IMR-90 (cell line): ENCODE measurements around the gene NTM. TPM values are rescaled to one million over a fixed set of nuclear protein-coding genes. Genes with fewer than 3 reads are reported as not detected.
A peak's percentile ranks its signal among the peaks of the same experiment; 100 is the strongest.

Source experiments
- ATAC-seq: fragments of 200-7000 bp; cut with Tn5 transposase; 2 replicates; pipeline ENCODE4 v1.9.1; 2020; ENCODE audit warnings: low read depth, mild to moderate bottlenecking, moderate library complexity
- BruUV-seq: library from RNA; stranded (reverse); fragments of 400-500 nt; replicated peaks from 2 replicates; lab custom pipeline; 2021; lab: Mats Ljungman, UMichigan
- CTCF ChIA-PET: fragments of 300-600 bp; formaldehyde crosslinking; extraction: SDS; loops from one replicate; lab custom pipeline; 2021; ENCODE audit warnings: antibody characterized with exemption; lab: Yijun Ruan, JAX
- POLR2A ChIA-PET: fragments of 300-600 bp; sonication (Branson Sonifier 250); formaldehyde crosslinking; loops from one replicate; lab custom pipeline; 2022; ENCODE audit warnings: antibody characterized with exemption; ENCODE audit not compliant: unreplicated experiment; lab: Charles Lee
- DNase-seq: peaks from one replicate; pipeline ENCODE4 v3.0.0; 2013
- H2AFZ ChIP-seq: replicated peaks from 2 replicates; pipeline ENCODE3; 2013; ENCODE audit warnings: low read length, mild to moderate bottlenecking; ENCODE audit not compliant: poor library complexity
- H2AK5ac ChIP-seq: 2 replicates; pipeline ENCODE4 v1.6.1; 2013; ENCODE audit warnings: low read depth, low read length, inconsistent platforms
- H2AK9ac ChIP-seq: replicated peaks from 2 replicates; pipeline ENCODE3; 2013; ENCODE audit warnings: mild to moderate bottlenecking, low read depth, low read length, moderate library complexity; ENCODE audit not compliant: poor library complexity
- H2BK120ac ChIP-seq: 2 replicates; pipeline ENCODE4 v1.6.1; 2013; ENCODE audit warnings: low read depth, low read length, inconsistent platforms
- H2BK15ac ChIP-seq: 3 replicates; pipeline ENCODE4 v1.6.1; 2013; ENCODE audit warnings: low read depth, low read length, inconsistent platforms
- H2BK20ac ChIP-seq: 2 replicates; pipeline ENCODE4 v1.6.1; 2013; ENCODE audit warnings: low read depth, mild to moderate bottlenecking, inconsistent platforms, low read length, moderate library complexity
- H2BK5ac ChIP-seq: 2 replicates; pipeline ENCODE4 v1.6.1; 2013; ENCODE audit warnings: mild to moderate bottlenecking, low read depth, low read length, inconsistent platforms; ENCODE audit not compliant: poor library complexity, severe bottlenecking
- H3K14ac ChIP-seq: replicated peaks from 2 replicates; pipeline ENCODE4 v1.6.1; 2013; ENCODE audit warnings: low read depth, low read length, inconsistent platforms
- H3K18ac ChIP-seq: 2 replicates; pipeline ENCODE4 v1.6.1; 2013; ENCODE audit warnings: low read depth, low read length, control low read depth
- H3K23ac ChIP-seq: 2 replicates; pipeline ENCODE4 v1.6.1; 2013; ENCODE audit warnings: low read depth, low read length, inconsistent platforms
- H3K27ac ChIP-seq: 2 replicates; pipeline ENCODE4 v1.5.1; 2013; ENCODE audit warnings: mild to moderate bottlenecking, control low read depth, low read length; ENCODE audit not compliant: insufficient read depth
- H3K27me3 ChIP-seq: 2 replicates; pipeline ENCODE4 v1.6.1; 2013; ENCODE audit warnings: low read length; ENCODE audit not compliant: control insufficient read depth, insufficient read depth
- H3K36me3 ChIP-seq: 2 replicates; pipeline ENCODE4 v1.6.1; 2013; ENCODE audit warnings: low read length, mixed read lengths; ENCODE audit not compliant: control insufficient read depth, insufficient read depth
- H3K4ac ChIP-seq: 2 replicates; pipeline ENCODE4 v1.6.1; 2013; ENCODE audit warnings: low read depth, low read length, inconsistent platforms
- H3K4me1 ChIP-seq: 2 replicates; pipeline ENCODE4 v1.6.1; 2013; ENCODE audit warnings: low read length, mixed read lengths; ENCODE audit not compliant: control insufficient read depth, insufficient read depth
- H3K4me2 ChIP-seq: 2 replicates; pipeline ENCODE4 v1.6.1; 2013; ENCODE audit warnings: low read depth, mild to moderate bottlenecking, control low read depth, low read length, moderate library complexity
- H3K4me3 ChIP-seq: 2 replicates; pipeline ENCODE4 v1.5.1; 2013; ENCODE audit warnings: low read depth, mild to moderate bottlenecking, control low read depth, low read length, moderate library complexity; ENCODE audit not compliant: insufficient read depth
- H3K56ac ChIP-seq: 2 replicates; pipeline ENCODE4 v1.6.1; 2013; ENCODE audit warnings: low read length, inconsistent platforms; ENCODE audit not compliant: insufficient read depth; ENCODE audit errors: extremely low read depth
- H3K79me1 ChIP-seq, 2 experiments: 2 replicates each; pipeline ENCODE4 v1.6.1; 2013; ENCODE audit warnings: low read length in 2 of 2, inconsistent platforms in 1 of 2, low read depth in 1 of 2
- H3K9ac ChIP-seq: 2 replicates; pipeline ENCODE4 v1.6.1; 2013; ENCODE audit warnings: low read depth, low read length, control low read depth
- H3K9me1 ChIP-seq: 2 replicates; pipeline ENCODE4 v1.6.1; 2013; ENCODE audit warnings: low read length, inconsistent platforms; ENCODE audit not compliant: insufficient read depth
- H3K9me3 ChIP-seq: 2 replicates; pipeline ENCODE4 v1.6.1; 2013; ENCODE audit warnings: low read length; ENCODE audit not compliant: control insufficient read depth, insufficient read depth
- H4K20me1 ChIP-seq: 2 replicates; pipeline ENCODE4 v1.6.1; 2013; ENCODE audit warnings: low read length, inconsistent platforms; ENCODE audit not compliant: insufficient read depth
- H4K5ac ChIP-seq: 2 replicates; pipeline ENCODE4 v1.6.1; 2013; ENCODE audit warnings: mild to moderate bottlenecking, low read depth, low read length, control low read depth
- H4K8ac ChIP-seq, 2 experiments: 2 replicates each; pipeline ENCODE4 v1.6.1; 2013; ENCODE audit warnings: low read depth in 2 of 2, low read length in 2 of 2, control low read depth in 1 of 2, inconsistent platforms in 1 of 2
- H4K91ac ChIP-seq: 2 replicates; pipeline ENCODE4 v1.6.1; 2013; ENCODE audit warnings: low read depth, low read length, inconsistent platforms; ENCODE audit not compliant: insufficient read depth
- CHD1 ChIP-seq: IDR thresholded peaks from 2 replicates; pipeline ENCODE4 v1.6.1; 2012; ENCODE audit warnings: low read depth, low read length, improper control_type of control experiment
- POLR2A ChIP-seq: IDR thresholded peaks from 2 replicates; pipeline ENCODE4 v1.6.1; 2012; ENCODE audit warnings: mild to moderate bottlenecking, low read depth, low read length
- RAD21 ChIP-seq: IDR thresholded peaks from 2 replicates; pipeline ENCODE4 v1.6.1; 2012; ENCODE audit warnings: low read length, improper control_type of control experiment
- RCOR1 ChIP-seq: IDR thresholded peaks from 2 replicates; pipeline ENCODE4 v1.6.1; 2012; ENCODE audit warnings: mild to moderate bottlenecking, low read length, improper control_type of control experiment; ENCODE audit not compliant: insufficient replicate concordance
- SMC3 ChIP-seq: fragments of 150-350 bp; IDR thresholded peaks from 2 replicates; pipeline ENCODE4 v1.6.1; 2016; ENCODE audit warnings: low read depth, mild to moderate bottlenecking, antibody characterized with exemption, low read length, moderate library complexity
- WGBS, 2 experiments: methylation state at CpG; one replicate each; pipeline versions ENCODE4 v1.1.5 to v1.1.7; 2013; ENCODE audit warnings: missing lambda C conversion rate in 2 of 2; ENCODE audit not compliant: insufficient read length in 1 of 2; ENCODE audit errors: extremely low coverage in 2 of 2; 5-methylcytosine and 5-hydroxymethylcytosine counted together
- dilution Hi-C: fragments of 300-500 bp; cut with HindIII; formaldehyde crosslinking; loops from one replicate; pipeline ENCODE4 v1.14.3; 2018; ENCODE audit warnings: low sequenced_read_pairs; ENCODE audit not compliant: unreplicated experiment
- in situ Hi-C: fragments of 300-500 bp; cut with MboI; formaldehyde crosslinking; loops from 3 replicates; pipeline ENCODE4 v1.14.3; 2019; ENCODE audit warnings: low sequenced_read_pairs, inconsistent platforms, mixed read lengths
- intact Hi-C: fragments of 100-400 bp; cut with micrococcal nuclease; formaldehyde crosslinking; loops from 2 replicates; pipeline ENCODE4 v1.10.0; 2022
- polyA plus RNA-seq, 3 experiments: library from polyadenylated mRNA; depleted of rRNA; stranded (reverse); fragments of >200 nt; gene quantifications; 2 replicates each; pipeline ENCODE4 v1.2.3, GENCODE V29; 2012; ENCODE audit warnings: low replicate concordance in 1 of 3
- total RNA-seq: library from RNA; depleted of rRNA; stranded (reverse); fragments of >200 nt; gene quantifications from 2 replicates; pipeline ENCODE4 v1.2.3, GENCODE V29; 2012
- TF ChIP-seq, protein P1 (sequence below): fragments of 150-350 bp; IDR thresholded peaks from 2 replicates; pipeline ENCODE4 v1.6.1; 2017; ENCODE audit warnings: mild to moderate bottlenecking, antibody characterized with exemption, low read length, low read depth
- TF ChIP-seq, protein P2 (sequence below): conservative IDR thresholded peaks from 2 replicates; pipeline ENCODE4 v1.5.1; 2012; ENCODE audit warnings: mild to moderate bottlenecking, low read depth, low read length, improper control_type of control experiment

NTM gene
- total and polyA plus RNA-seq, 2 of the 4 experiments (the other 2 are of a cell fraction), result 19.5 to 25.5 TPM

DNA sequence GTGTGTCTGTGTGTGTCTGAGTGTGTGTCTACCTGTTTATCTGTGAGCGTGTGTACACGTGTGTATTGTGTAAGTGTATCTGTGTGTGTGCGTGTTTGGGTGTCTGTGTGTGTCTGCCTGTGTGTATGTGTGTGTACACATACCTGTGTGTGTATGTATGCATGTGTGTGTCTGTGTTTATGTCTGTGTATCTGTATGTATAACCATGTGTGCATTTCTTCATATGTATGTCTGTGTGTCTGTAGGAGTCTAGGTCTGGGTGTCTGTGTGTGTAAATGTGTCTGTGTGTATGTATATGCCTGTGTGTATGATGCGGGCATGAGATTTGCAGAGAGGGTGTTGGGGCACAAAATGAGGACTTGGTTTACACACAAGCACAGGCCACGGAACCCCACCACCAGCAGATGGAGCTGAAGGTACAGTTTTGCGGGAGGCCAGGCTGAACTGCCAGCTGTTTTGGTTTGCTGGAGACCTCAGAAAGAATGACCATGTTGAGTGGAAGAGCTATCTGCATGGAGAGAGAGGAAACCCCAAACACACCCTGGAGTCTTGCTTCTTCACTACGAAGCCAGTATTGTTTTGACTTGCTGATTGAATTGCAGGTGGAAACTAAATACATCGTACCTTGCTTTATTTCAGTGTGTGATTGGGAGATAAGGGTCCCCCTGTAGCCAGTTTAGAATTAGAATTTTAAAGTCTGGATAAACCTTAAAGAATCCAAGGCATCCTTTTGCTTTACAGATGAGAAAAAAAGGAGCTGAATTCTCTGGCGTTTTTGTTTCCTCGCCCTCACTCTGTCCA lies 497.2 kb downstream of the NTM start:
- intact Hi-C loops, result loop anchor here (1.0 to 5.0 kb wide), 11 partner anchors 44 to 1195 kb away; no protein-coding TSS in a partner anchor
- WGBS, 2 experiments, result 63% methylated on average over 3 of the region's 10 CpGs; no CpG with 5 or more reads in 1 of the 2 experiments
- no TSS peak for BruUV-seq
- Histone ChIP-seq H2BK120ac (peak overlapping the region; percentile 68; the same call in 1 of the 2 replicates), H2AK9ac (no peak overlapping the region), H3K23ac (no peak overlapping the region), H4K91ac (no peak overlapping the region), H3K36me3 (no peaks in the 10 kb centered on the region), H3K56ac (no peak overlapping the region), H3K27me3 (no peaks in the 10 kb centered on the region), H4K20me1 (no peaks in the 10 kb centered on the region), H4K5ac (no peak overlapping the region), H2BK20ac (peak overlapping the region; percentile 78; the same call in 1 of the 2 replicates), H3K9me3 (no peaks in the 10 kb centered on the region), H3K18ac (no peak overlapping the region), H3K4me2 (no peak overlapping the region), H3K4me1 (no peaks in the 10 kb centered on the region), H2AK5ac (peak overlapping the region; percentile 94; the same call in 1 of the 2 replicates), H3K27ac (no peak overlapping the region), H3K4me3 (no peak overlapping the region), H3K14ac (no peak overlapping the region), H3K4ac (peak overlapping the region; percentile 4; the same call in 1 of the 2 replicates), H4K8ac (peak overlapping the region in 1 of 2 experiments; percentile 62; a peak in 1 of 4 replicates), H3K79me1 (no peaks in the 10 kb centered on the region), H2BK15ac (peak overlapping the region; percentile 37; the same call in 2 of the 3 replicates), H2BK5ac (no peak overlapping the region), H3K9ac (no peak overlapping the region), H3K9me1 (peaks cover 7% of the 10 kb centered on the region; the same call in 1 of the 2 replicates), H2AFZ (peak overlapping the region; percentile 5)
- ATAC-seq (peak; percentile 98), DNase-seq (peak; percentile 89)
- ChIA-PET CTCF (interaction anchor here (0.5 to 4.7 kb wide), 25 partner anchors 19 to 1196 kb away, joined by 3 to 52 read pairs (median 3); no protein-coding TSS in a partner anchor), POLR2A (no interaction called here)
- no peak for TF ChIP-seq RCOR1
- TF ChIP-seq, protein P1, sequence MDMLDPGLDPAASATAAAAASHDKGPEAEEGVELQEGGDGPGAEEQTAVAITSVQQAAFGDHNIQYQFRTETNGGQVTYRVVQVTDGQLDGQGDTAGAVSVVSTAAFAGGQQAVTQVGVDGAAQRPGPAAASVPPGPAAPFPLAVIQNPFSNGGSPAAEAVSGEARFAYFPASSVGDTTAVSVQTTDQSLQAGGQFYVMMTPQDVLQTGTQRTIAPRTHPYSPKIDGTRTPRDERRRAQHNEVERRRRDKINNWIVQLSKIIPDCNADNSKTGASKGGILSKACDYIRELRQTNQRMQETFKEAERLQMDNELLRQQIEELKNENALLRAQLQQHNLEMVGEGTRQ, result no peak
- TF ChIP-seq, protein P2, sequence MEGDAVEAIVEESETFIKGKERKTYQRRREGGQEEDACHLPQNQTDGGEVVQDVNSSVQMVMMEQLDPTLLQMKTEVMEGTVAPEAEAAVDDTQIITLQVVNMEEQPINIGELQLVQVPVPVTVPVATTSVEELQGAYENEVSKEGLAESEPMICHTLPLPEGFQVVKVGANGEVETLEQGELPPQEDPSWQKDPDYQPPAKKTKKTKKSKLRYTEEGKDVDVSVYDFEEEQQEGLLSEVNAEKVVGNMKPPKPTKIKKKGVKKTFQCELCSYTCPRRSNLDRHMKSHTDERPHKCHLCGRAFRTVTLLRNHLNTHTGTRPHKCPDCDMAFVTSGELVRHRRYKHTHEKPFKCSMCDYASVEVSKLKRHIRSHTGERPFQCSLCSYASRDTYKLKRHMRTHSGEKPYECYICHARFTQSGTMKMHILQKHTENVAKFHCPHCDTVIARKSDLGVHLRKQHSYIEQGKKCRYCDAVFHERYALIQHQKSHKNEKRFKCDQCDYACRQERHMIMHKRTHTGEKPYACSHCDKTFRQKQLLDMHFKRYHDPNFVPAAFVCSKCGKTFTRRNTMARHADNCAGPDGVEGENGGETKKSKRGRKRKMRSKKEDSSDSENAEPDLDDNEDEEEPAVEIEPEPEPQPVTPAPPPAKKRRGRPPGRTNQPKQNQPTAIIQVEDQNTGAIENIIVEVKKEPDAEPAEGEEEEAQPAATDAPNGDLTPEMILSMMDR, result peak; percentile 97
- TF ChIP-seq CHD1, result peak; percentile 54; the same call in 1 of the 2 replicates
- peak; percentile 65 for TF ChIP-seq POLR2A
- TF ChIP-seq RAD21, result peak; percentile 100
- TF ChIP-seq SMC3, result peak; percentile 100
- in situ Hi-C loops, result loop anchor here (5.0 to 10.0 kb wide), 2 partner anchors 260 to 1197 kb away; no protein-coding TSS in a partner anchor
- dilution Hi-C loops, result no loop called here
